ENCODE results near the gene SLC39A7.

GRCh38 chr6:33169291-33170175 is 31.1 kb upstream of the SLC39A7 start:
- TF ChIP-seq CTCF (IDR thresholded peaks at IDR 0.05 in 2 of 3, conservative IDR thresholded peaks at IDR 0.05 in 1 of 3; ENCODE audit: borderline replicate concordance in 1 of 3, insufficient read depth in 1 of 3, low read depth in 2 of 3, low read length in 2 of 3): no peak
- TF ChIP-seq RAD21 (IDR thresholded peaks at IDR 0.05; ENCODE audit: low read depth): no peak
- no peak for TF ChIP-seq EZH2phosphoT487 (IDR thresholded peaks at IDR 0.05; ENCODE audit: borderline replicate concordance)
- no peak for TF ChIP-seq ZNF274 (IDR thresholded peaks at IDR 0.05; ENCODE audit: low read depth, low read length)
- no peak for TF ChIP-seq ZFX (IDR thresholded peaks at IDR 0.05)
- TF ChIP-seq TCF7L2 (IDR thresholded peaks at IDR 0.05; ENCODE audit: borderline replicate concordance, extremely low read depth, insufficient read depth, insufficient read length): no peak
- no peak for TF ChIP-seq JUND (IDR thresholded peaks at IDR 0.05)
- TF ChIP-seq POLR2A (IDR thresholded peaks at IDR 0.05; ENCODE audit: borderline replicate concordance, extremely low read depth, insufficient read depth, insufficient read length): no peak
- no peak for TF ChIP-seq ELF1 (IDR thresholded peaks at IDR 0.05; ENCODE audit: borderline replicate concordance, low read depth)
- no peak for TF ChIP-seq POLR2AphosphoS5 (IDR thresholded peaks at IDR 0.05; ENCODE audit: low read depth, low read length)
- TF ChIP-seq YY1 (IDR thresholded peaks at IDR 0.05; ENCODE audit: extremely low read depth, insufficient replicate concordance, low read depth, low read length): no peak
- TF ChIP-seq ATF3 (IDR thresholded peaks at IDR 0.05): no peak
